Activated CD8-positive, alpha-beta memory T cell treated with anti-CD3 and anti-CD28 coated beads for 48 hours (primary cell): Measurements from ENCODE around the gene TNRC6C.

Experiments used
- DNase-seq, 3 experiments: peaks; one replicate each; pipeline ENCODE4 v3.0.0-alpha.2; 2020; ENCODE audit warnings: low read depth in 2 of 3, low spot score in 2 of 3

The TNRC6C gene

GRCh38 chr17:78007647-78008046 is 49.1 kb downstream of the TNRC6C start:
- no peak for DNase-seq

- no peak for DNase-seq
Measured at GRCh38 chr17:78010759-78011158, 52.3 kb downstream of the TNRC6C start.

- no peak for DNase-seq
Measured at GRCh38 chr17:78012428-78012827, 53.9 kb downstream of the TNRC6C start.

- no peak for DNase-seq
Measured at GRCh38 chr17:78013683-78014467, 55.4 kb downstream of the TNRC6C start.

GRCh38 chr17:78014646-78015045 is 56.1 kb downstream of the TNRC6C start:
- no peak for DNase-seq

GRCh38 chr17:78016852-78017251 is 58.3 kb downstream of the TNRC6C start:
- no peak for DNase-seq

GRCh38 chr17:78019367-78019975 is 61.0 kb downstream of the TNRC6C start:
- DNase-seq, result no peak

- DNase-seq, result no peak
Measured at GRCh38 chr17:78019976-78020716, 61.6 kb downstream of the TNRC6C start.

- DNase-seq, result no peak
Measured at GRCh38 chr17:78020717-78021108, 62.2 kb downstream of the TNRC6C start.

GRCh38 chr17:78022425-78022824 is 63.9 kb downstream of the TNRC6C start:
- DNase-seq, result no peak

- DNase-seq, result no peak
Measured at GRCh38 chr17:78023042-78023441, 64.5 kb downstream of the TNRC6C start.

- no peak for DNase-seq
Measured at GRCh38 chr17:78026381-78026780, 67.9 kb downstream of the TNRC6C start.

- DNase-seq, result no peak
Measured at GRCh38 chr17:78027121-78027520, 68.6 kb downstream of the TNRC6C start.

GRCh38 chr17:78029697-78030096 is 71.2 kb downstream of the TNRC6C start:
- no peak for DNase-seq

- no peak for DNase-seq
Measured at GRCh38 chr17:78031435-78031834, 72.9 kb downstream of the TNRC6C start.

- no peak for DNase-seq
Measured at GRCh38 chr17:78032166-78032565, 73.7 kb downstream of the TNRC6C start.

- no peak for DNase-seq
Measured at GRCh38 chr17:78034429-78035091, 76.1 kb downstream of the TNRC6C start.

- DNase-seq, result no peak
Measured at GRCh38 chr17:78037280-78037679, 78.8 kb downstream of the TNRC6C start.

- no peak for DNase-seq
Measured at GRCh38 chr17:78038748-78039288, 80.3 kb downstream of the TNRC6C start.

- no peak for DNase-seq
Measured at GRCh38 chr17:78039581-78039980, 81.1 kb downstream of the TNRC6C start.
